CD4-positive, CD25-positive, alpha-beta regulatory T cell (primary cell): ENCODE measurements around the gene ACKR3. TPM values are rescaled to one million over a fixed set of nuclear protein-coding genes. Genes with fewer than 3 reads are reported as not detected.

ENCODE experiments used
- ATAC-seq, 2 donors: fragments of 150-1000 bp; cut with Tn5 transposase; one replicate each; pipeline ENCODE4 v1.10.0; 2021; ENCODE audit warnings: low read depth in 2 of 2, moderate number of reproducible peaks in 2 of 2, moderate library complexity in 1 of 2
- DNase-seq, 3 donors: peaks; one replicate each; pipeline versions ENCODE4 v3.0.0 to v3.0.0-alpha.2; 2012 to 2022; ENCODE audit warnings: mixed read lengths in 1 of 3
- H3K27ac ChIP-seq: one replicate; pipeline ENCODE4 v1.7.0; 2013; ENCODE audit warnings: mild to moderate bottlenecking, low read length; ENCODE audit not compliant: insufficient read depth, poor library complexity, severe bottlenecking
- H3K27me3 ChIP-seq: one replicate; pipeline ENCODE4 v1.7.0; 2013; ENCODE audit warnings: low read length; ENCODE audit not compliant: control insufficient read depth, insufficient read depth
- H3K36me3 ChIP-seq: one replicate; pipeline ENCODE4 v1.7.0; 2013; ENCODE audit warnings: mild to moderate bottlenecking, low read length, moderate library complexity; ENCODE audit not compliant: control insufficient read depth, insufficient read depth
- H3K4me1 ChIP-seq: 2 replicates; pipeline ENCODE4 v1.7.0; 2013; ENCODE audit warnings: mild to moderate bottlenecking, low read length; ENCODE audit not compliant: insufficient read depth, control insufficient read depth, poor library complexity, severe bottlenecking
- H3K4me3 ChIP-seq: one replicate; pipeline ENCODE4 v1.7.0; 2013; ENCODE audit warnings: low read depth, mild to moderate bottlenecking, low read length, moderate library complexity
- H3K9me3 ChIP-seq, 2 experiments: 1 replicate in 1 of 2; 2 replicates in 1 of 2; pipeline ENCODE4 v1.7.0; 2013; ENCODE audit warnings: low read length in 2 of 2, mild to moderate bottlenecking in 1 of 2, moderate library complexity in 1 of 2; ENCODE audit not compliant: control insufficient read depth in 2 of 2
- H3K27ac Mint-ChIP-seq, 3 donors: one replicate each; pipeline ENCODE4 v1.8.0; 2020 to 2022; ENCODE audit warnings: mild to moderate bottlenecking in 3 of 3, mixed read lengths in 3 of 3, moderate library complexity in 2 of 3
- H3K27me3 Mint-ChIP-seq: one replicate; pipeline ENCODE4 v1.8.0; 2022; ENCODE audit warnings: mild to moderate bottlenecking, mixed read lengths
- H3K36me3 Mint-ChIP-seq: one replicate; pipeline ENCODE4 v1.8.0; 2020; ENCODE audit warnings: mixed read lengths
- H3K4me1 Mint-ChIP-seq, 4 donors: one replicate each; pipeline ENCODE4 v1.8.0; 2020 to 2022; ENCODE audit warnings: mixed read lengths in 4 of 4, mild to moderate bottlenecking in 1 of 4
- H3K4me3 Mint-ChIP-seq, 4 donors: one replicate each; pipeline ENCODE4 v1.8.0; 2020 to 2022; ENCODE audit warnings: mild to moderate bottlenecking in 4 of 4, mixed read lengths in 4 of 4, moderate library complexity in 3 of 4
- H3K9me3 Mint-ChIP-seq, 7 donors: one replicate each; pipeline ENCODE4 v1.8.0; 2020 to 2022; ENCODE audit warnings: mixed read lengths in 7 of 7, mild to moderate bottlenecking in 3 of 7, moderate library complexity in 2 of 7
- polyA plus RNA-seq, 4 donors: library from polyadenylated mRNA; unstranded; fragments of 300-500 nt; fragmentation: Illumina TruSeq; gene quantifications; one replicate each; pipeline ENCODE4 v1.2.3, GENCODE V29; 2021
- total RNA-seq: library from RNA; stranded (reverse); gene quantifications from one replicate; pipeline ENCODE4 v1.2.3, GENCODE V29; 2022

Gene ACKR3
- total and polyA plus RNA-seq, 5 donors from 2014 or later, result 3.0 to 7.9 (median 4.7) TPM

- no peaks in the 10 kb centered on the region for H3K4me1 ChIP-seq
- no peaks in the 10 kb centered on the region for H3K4me1 Mint-ChIP-seq
- H3K9me3 Mint-ChIP-seq, result no peaks in the 10 kb centered on the region
- no peak overlapping the region for H3K4me3 Mint-ChIP-seq
- no peak overlapping the region for H3K27ac Mint-ChIP-seq
- no peak for ATAC-seq
- no peaks in the 10 kb centered on the region for H3K27me3 ChIP-seq
- H3K36me3 ChIP-seq, result no peaks in the 10 kb centered on the region
- no peak overlapping the region for H3K4me3 ChIP-seq
- H3K9me3 ChIP-seq, result no peaks in the 10 kb centered on the region
- DNase-seq, result no peak
- no peak overlapping the region for H3K27ac ChIP-seq
- no peaks in the 10 kb centered on the region for H3K27me3 Mint-ChIP-seq
- no peaks in the 10 kb centered on the region for H3K36me3 Mint-ChIP-seq
Observed at GRCh38 chr2:236592821-236593220, 23.2 kb downstream of the ACKR3 start.

- Mint-ChIP-seq H3K36me3 (no peaks in the 10 kb centered on the region), H3K27ac (no peak overlapping the region), H3K9me3 (no peaks in the 10 kb centered on the region), H3K4me1 (no peaks in the 10 kb centered on the region), H3K4me3 (no peak overlapping the region), H3K27me3 (no peaks in the 10 kb centered on the region)
- Histone ChIP-seq H3K27ac (no peak overlapping the region), H3K4me3 (no peak overlapping the region), H3K9me3 (no peaks in the 10 kb centered on the region), H3K36me3 (no peaks in the 10 kb centered on the region), H3K27me3 (no peaks in the 10 kb centered on the region), H3K4me1 (no peaks in the 10 kb centered on the region)
- ATAC-seq (no peak), DNase-seq (no peak)
Observed at GRCh38 chr2:236593531-236593930, 23.9 kb downstream of the ACKR3 start.

GRCh38 chr2:236593956-236594355 lies 24.3 kb downstream of the ACKR3 start:
- ATAC-seq, result no peak
- H3K4me1 Mint-ChIP-seq, result no peaks in the 10 kb centered on the region
- DNase-seq, result no peak
- Histone ChIP-seq H3K27me3 (no peaks in the 10 kb centered on the region), H3K36me3 (no peaks in the 10 kb centered on the region), H3K4me1 (no peaks in the 10 kb centered on the region), H3K9me3 (no peaks in the 10 kb centered on the region), H3K4me3 (no peak overlapping the region), H3K27ac (no peak overlapping the region)
- H3K36me3 Mint-ChIP-seq, result no peaks in the 10 kb centered on the region
- no peak overlapping the region for H3K4me3 Mint-ChIP-seq
- H3K27me3 Mint-ChIP-seq, result no peaks in the 10 kb centered on the region
- no peak overlapping the region for H3K27ac Mint-ChIP-seq
- H3K9me3 Mint-ChIP-seq, result no peaks in the 10 kb centered on the region

GRCh38 chr2:236597629-236598028 lies 28.0 kb downstream of the ACKR3 start:
- Mint-ChIP-seq H3K9me3 (peaks cover 0 to 2% (median 0%) of the 10 kb centered on the region in 7 donors), H3K36me3 (no peaks in the 10 kb centered on the region), H3K27me3 (peaks cover 5% of the 10 kb centered on the region), H3K4me3 (no peak overlapping the region), H3K27ac (no peak overlapping the region), H3K4me1 (no peaks in the 10 kb centered on the region)
- Histone ChIP-seq H3K27ac (no peak overlapping the region), H3K9me3 (no peaks in the 10 kb centered on the region), H3K36me3 (no peaks in the 10 kb centered on the region), H3K4me1 (no peaks in the 10 kb centered on the region), H3K4me3 (no peak overlapping the region), H3K27me3 (no peaks in the 10 kb centered on the region)
- ATAC-seq (no peak), DNase-seq (no peak)

- Mint-ChIP-seq H3K27ac (no peak overlapping the region), H3K4me1 (no peaks in the 10 kb centered on the region), H3K36me3 (no peaks in the 10 kb centered on the region), H3K27me3 (peaks cover 5% of the 10 kb centered on the region), H3K4me3 (no peak overlapping the region), H3K9me3 (peaks cover 0 to 2% (median 0%) of the 10 kb centered on the region in 7 donors)
- no peaks in the 10 kb centered on the region for H3K9me3 ChIP-seq
- H3K27ac ChIP-seq, result no peak overlapping the region
- H3K36me3 ChIP-seq, result no peaks in the 10 kb centered on the region
- no peaks in the 10 kb centered on the region for H3K4me1 ChIP-seq
- ATAC-seq (no peak), DNase-seq (no peak)
- no peaks in the 10 kb centered on the region for H3K27me3 ChIP-seq
- no peak overlapping the region for H3K4me3 ChIP-seq
Observed at GRCh38 chr2:236599059-236599458, 29.4 kb downstream of the ACKR3 start.

- Mint-ChIP-seq H3K9me3 (peaks cover 0 to 2% (median 0%) of the 10 kb centered on the region in 7 donors), H3K27ac (no peak overlapping the region), H3K4me3 (no peak overlapping the region), H3K36me3 (no peaks in the 10 kb centered on the region), H3K4me1 (no peaks in the 10 kb centered on the region), H3K27me3 (peaks cover 8% of the 10 kb centered on the region)
- H3K36me3 ChIP-seq, result no peaks in the 10 kb centered on the region
- DNase-seq (no peak), ATAC-seq (no peak)
- no peaks in the 10 kb centered on the region for H3K4me1 ChIP-seq
- no peak overlapping the region for H3K27ac ChIP-seq
- H3K4me3 ChIP-seq, result no peak overlapping the region
- no peaks in the 10 kb centered on the region for H3K9me3 ChIP-seq
- no peaks in the 10 kb centered on the region for H3K27me3 ChIP-seq
Observed at GRCh38 chr2:236600158-236600557, 30.5 kb downstream of the ACKR3 start.

GRCh38 chr2:236600892-236601291 lies 31.3 kb downstream of the ACKR3 start:
- no peak overlapping the region for H3K27ac Mint-ChIP-seq
- H3K4me3 Mint-ChIP-seq, result no peak overlapping the region
- Histone ChIP-seq H3K4me1 (no peaks in the 10 kb centered on the region), H3K4me3 (no peak overlapping the region), H3K36me3 (no peaks in the 10 kb centered on the region), H3K9me3 (no peaks in the 10 kb centered on the region), H3K27me3 (no peaks in the 10 kb centered on the region), H3K27ac (no peak overlapping the region)
- no peaks in the 10 kb centered on the region for H3K4me1 Mint-ChIP-seq
- no peaks in the 10 kb centered on the region for H3K36me3 Mint-ChIP-seq
- H3K9me3 Mint-ChIP-seq, result peaks cover 0 to 2% (median 0%) of the 10 kb centered on the region in 7 donors
- DNase-seq (no peak), ATAC-seq (no peak)
- peaks cover 12% of the 10 kb centered on the region for H3K27me3 Mint-ChIP-seq

GRCh38 chr2:236601316-236602202 lies 31.9 kb downstream of the ACKR3 start:
- Histone ChIP-seq H3K4me1 (no peaks in the 10 kb centered on the region), H3K36me3 (no peaks in the 10 kb centered on the region), H3K27me3 (no peaks in the 10 kb centered on the region), H3K27ac (no peak overlapping the region), H3K9me3 (no peaks in the 10 kb centered on the region), H3K4me3 (no peak overlapping the region)
- Mint-ChIP-seq H3K4me1 (no peaks in the 10 kb centered on the region), H3K27me3 (peaks cover 12% of the 10 kb centered on the region), H3K27ac (no peak overlapping the region), H3K9me3 (peaks cover 0 to 2% (median 0%) of the 10 kb centered on the region in 7 donors), H3K36me3 (no peaks in the 10 kb centered on the region), H3K4me3 (no peak overlapping the region)
- no peak for ATAC-seq
- no peak for DNase-seq
